ENCODE results near the gene YKT6. TPM values are rescaled to one million over a fixed set of nuclear protein-coding genes. Genes with fewer than 3 reads are reported as not detected.
"Not testable (repeated sequence)": the region's sequence is repeated elsewhere in the genome, so short reads cannot be mapped to it uniquely, and the experiment has no call there.

Gene YKT6
- polyA plus RNA-seq, 6 donors from 2014 or later, result 21.5 to 41.9 (median 31.0) TPM

- ATAC-seq (ENCODE audit: low read depth in 2 of 2) (no peak), DNase-seq (no peak)
- Mint-ChIP-seq H3K27me3 (peaks cover 0 to 29% (median 22%) of the 10 kb centered on the region in 3 donors), H3K4me1 (no peaks in the 10 kb centered on the region), H3K27ac (no peak overlapping the region), H3K9me3 (no peaks in the 10 kb centered on the region), H3K4me3 (no peak overlapping the region), H3K36me3 (no peaks in the 10 kb centered on the region)
Observed at GRCh38 chr7:44189993-44190872, 10.5 kb upstream of the YKT6 start.

GRCh38 chr7:44191171-44191570 lies 9.6 kb upstream of the YKT6 start:
- H3K27me3 Mint-ChIP-seq, result peaks cover under 1 to 29% (median 22%) of the 10 kb centered on the region in 3 donors
- ATAC-seq (ENCODE audit: low read depth in 2 of 2), result no peak
- no peaks in the 10 kb centered on the region for H3K9me3 Mint-ChIP-seq
- H3K4me3 Mint-ChIP-seq, result no peak overlapping the region
- H3K4me1 Mint-ChIP-seq, result peaks cover 0 to 1% (median 0%) of the 10 kb centered on the region in 3 donors
- no peaks in the 10 kb centered on the region for H3K36me3 Mint-ChIP-seq
- no peak for DNase-seq
- no peak overlapping the region for H3K27ac Mint-ChIP-seq

GRCh38 chr7:44193011-44193802 lies 7.6 kb upstream of the YKT6 start:
- H3K27me3 Mint-ChIP-seq, result peaks cover 5 to 31% (median 22%) of the 10 kb centered on the region in 3 donors
- H3K36me3 Mint-ChIP-seq, result no peaks in the 10 kb centered on the region
- no peaks in the 10 kb centered on the region for H3K9me3 Mint-ChIP-seq
- no peak overlapping the region for H3K27ac Mint-ChIP-seq
- no peak overlapping the region for H3K4me3 Mint-ChIP-seq
- DNase-seq, result no peak
- ATAC-seq (ENCODE audit: low read depth in 2 of 2), result no peak
- peaks cover 0 to 5% (median 0%) of the 10 kb centered on the region in 3 donors for H3K4me1 Mint-ChIP-seq

- H3K27ac Mint-ChIP-seq, result no peak overlapping the region
- peaks cover 0 to 5% (median 0%) of the 10 kb centered on the region in 3 donors for H3K4me1 Mint-ChIP-seq
- no peaks in the 10 kb centered on the region for H3K36me3 Mint-ChIP-seq
- peaks cover 5 to 30% (median 22%) of the 10 kb centered on the region in 3 donors for H3K27me3 Mint-ChIP-seq
- ATAC-seq (ENCODE audit: low read depth in 2 of 2) (no peak), DNase-seq (no peak)
- H3K4me3 Mint-ChIP-seq, result no peak overlapping the region
- no peaks in the 10 kb centered on the region for H3K9me3 Mint-ChIP-seq
Observed at GRCh38 chr7:44194069-44194468, 6.7 kb upstream of the YKT6 start.

GRCh38 chr7:44194562-44195145 lies 6.1 kb upstream of the YKT6 start:
- Mint-ChIP-seq H3K36me3 (no peaks in the 10 kb centered on the region), H3K4me1 (peaks cover 0 to 5% (median 0%) of the 10 kb centered on the region in 3 donors), H3K9me3 (no peaks in the 10 kb centered on the region), H3K27me3 (peaks cover 5 to 30% (median 22%) of the 10 kb centered on the region in 3 donors), H3K4me3 (no peak overlapping the region), H3K27ac (no peak overlapping the region)
- ATAC-seq (ENCODE audit: low read depth in 2 of 2) (no peak), DNase-seq (no peak)

GRCh38 chr7:44195889-44196288 lies 4.9 kb upstream of the YKT6 start:
- ATAC-seq (ENCODE audit: low read depth in 2 of 2) (no peak), DNase-seq (no peak)
- Mint-ChIP-seq H3K27ac (no peak overlapping the region), H3K4me1 (peaks cover 0 to 5% (median under 1%) of the 10 kb centered on the region in 3 donors), H3K36me3 (no peaks in the 10 kb centered on the region), H3K4me3 (peak overlapping the region in 1 of 8 donors; percentile 39), H3K9me3 (no peaks in the 10 kb centered on the region), H3K27me3 (peaks cover 5 to 28% (median 19%) of the 10 kb centered on the region in 3 donors)

GRCh38 chr7:44196450-44196872 lies 4.3 kb upstream of the YKT6 start:
- Mint-ChIP-seq H3K36me3 (no peaks in the 10 kb centered on the region), H3K4me3 (peak overlapping the region in 2 of 8 donors; percentile 39 to 52), H3K27me3 (peaks cover 5 to 24% (median 14%) of the 10 kb centered on the region in 3 donors), H3K9me3 (no peaks in the 10 kb centered on the region), H3K4me1 (peaks cover 1 to 7% (median 4%) of the 10 kb centered on the region in 3 donors), H3K27ac (peak overlapping the region in 2 of 6 donors; percentile 51 to 69)
- no peak for ATAC-seq (ENCODE audit: low read depth in 2 of 2)
- peak; percentile 25 for DNase-seq

GRCh38 chr7:44197474-44197873 lies 3.3 kb upstream of the YKT6 start:
- Mint-ChIP-seq H3K9me3 (no peaks in the 10 kb centered on the region), H3K27ac (no peak overlapping the region), H3K36me3 (no peaks in the 10 kb centered on the region), H3K4me1 (peaks cover 10 to 18% (median 10%) of the 10 kb centered on the region in 3 donors), H3K27me3 (peaks cover 5 to 20% (median 14%) of the 10 kb centered on the region in 3 donors), H3K4me3 (peak overlapping the region in 1 of 8 donors; percentile 29)
- ATAC-seq (ENCODE audit: low read depth in 2 of 2) (no peak), DNase-seq (no peak)

- H3K36me3 Mint-ChIP-seq; DNase-seq; ATAC-seq (ENCODE audit: low read depth in 2 of 2); H3K9me3 Mint-ChIP-seq; H3K27me3 Mint-ChIP-seq; H3K27ac Mint-ChIP-seq: not testable (repeated sequence)
- Mint-ChIP-seq H3K4me3 (peak overlapping the region in 6 of 8 donors; percentile 5 to 58 (median 47)), H3K4me1 (peaks cover 10 to 34% (median 20%) of the 10 kb centered on the region in 3 donors)
Observed at GRCh38 chr7:44200163-44200562, 615 bp upstream of the YKT6 start.

GRCh38 chr7:44201813-44202212 lies 1.0 kb downstream of the YKT6 start:
- DNase-seq (no peak), ATAC-seq (ENCODE audit: low read depth in 2 of 2) (no peak)
- Mint-ChIP-seq H3K4me1 (peaks cover 10 to 29% (median 24%) of the 10 kb centered on the region in 3 donors), H3K9me3 (no peaks in the 10 kb centered on the region), H3K36me3 (peaks cover 10 to 19% of the 10 kb centered on the region in 2 donors), H3K27me3 (peaks cover 0 to 5% (median 0%) of the 10 kb centered on the region in 3 donors), H3K27ac (peak overlapping the region in 4 of 6 donors; percentile 33 to 89 (median 68)), H3K4me3 (peak overlapping the region in 7 of 8 donors; percentile 74 to 92 (median 84))

GRCh38 chr7:44206008-44206407 lies 5.2 kb downstream of the YKT6 start:
- no peaks in the 10 kb centered on the region for H3K9me3 Mint-ChIP-seq
- no peak overlapping the region for H3K27ac Mint-ChIP-seq
- ATAC-seq (ENCODE audit: low read depth in 2 of 2), result no peak
- no peak for DNase-seq
- no peaks in the 10 kb centered on the region for H3K27me3 Mint-ChIP-seq
- H3K4me3 Mint-ChIP-seq, result no peak overlapping the region
- peaks cover 21 to 35% of the 10 kb centered on the region in 2 donors for H3K36me3 Mint-ChIP-seq
- peaks cover 8 to 29% (median 24%) of the 10 kb centered on the region in 3 donors for H3K4me1 Mint-ChIP-seq

- H3K4me1 Mint-ChIP-seq, result peaks cover 0 to 13% (median 10%) of the 10 kb centered on the region in 3 donors
- peaks cover 21 to 47% of the 10 kb centered on the region in 2 donors for H3K36me3 Mint-ChIP-seq
- no peak overlapping the region for H3K4me3 Mint-ChIP-seq
- peak overlapping the region in 1 of 6 donors; percentile 14 for H3K27ac Mint-ChIP-seq
- ATAC-seq (ENCODE audit: low read depth in 2 of 2) (no peak), DNase-seq (no peak)
- H3K9me3 Mint-ChIP-seq, result no peaks in the 10 kb centered on the region
- no peaks in the 10 kb centered on the region for H3K27me3 Mint-ChIP-seq
Observed at GRCh38 chr7:44208085-44208484, 7.3 kb downstream of the YKT6 start.

- ATAC-seq (ENCODE audit: low read depth in 2 of 2) (no peak), DNase-seq (no peak)
- Mint-ChIP-seq H3K36me3 (peaks cover 15 to 39% of the 10 kb centered on the region in 2 donors), H3K4me1 (peaks cover 10 to 14% (median 12%) of the 10 kb centered on the region in 3 donors), H3K27ac (peak overlapping the region in 1 of 6 donors; percentile 71), H3K4me3 (no peak overlapping the region), H3K9me3 (no peaks in the 10 kb centered on the region), H3K27me3 (no peaks in the 10 kb centered on the region)
Observed at GRCh38 chr7:44210107-44210506, 9.3 kb downstream of the YKT6 start.
